H9 (cell line): Measurements from ENCODE around the gene LARGE1. TPM values are rescaled to one million over a fixed set of nuclear protein-coding genes. Genes with fewer than 3 reads are reported as not detected.

Experiments used
- DNase-seq: peaks from one replicate; pipeline ENCODE4 v3.0.0-alpha.2; 2017
- H2AFZ ChIP-seq: one replicate; pipeline ENCODE4 v1.6.1; 2013; ENCODE audit warnings: mild to moderate bottlenecking, low read length, control low read depth, moderate library complexity
- H2AK5ac ChIP-seq: 2 replicates; pipeline ENCODE4 v1.6.1; 2013; ENCODE audit warnings: low read length, control low read depth, mixed read lengths; ENCODE audit not compliant: insufficient read length
- H2BK120ac ChIP-seq: one replicate; pipeline ENCODE4 v1.6.1; 2013; ENCODE audit warnings: low read depth, mild to moderate bottlenecking, low read length, control low read depth, inconsistent platforms; ENCODE audit not compliant: poor library complexity, severe bottlenecking
- H2BK12ac ChIP-seq: 2 replicates; pipeline ENCODE4 v1.6.1; 2013; ENCODE audit warnings: low read length, control low read depth, mixed read lengths, low read depth; ENCODE audit not compliant: insufficient read length
- H2BK15ac ChIP-seq: 2 replicates; pipeline ENCODE4 v1.6.1; 2013; ENCODE audit warnings: low read depth, low read length, control low read depth
- H2BK20ac ChIP-seq: one replicate; pipeline ENCODE4 v1.6.1; 2013; ENCODE audit warnings: low read depth, mild to moderate bottlenecking, low read length, control low read depth, inconsistent platforms; ENCODE audit not compliant: poor library complexity, severe bottlenecking
- H2BK5ac ChIP-seq: 2 replicates; pipeline ENCODE4 v1.6.1; 2013; ENCODE audit warnings: low read length, control low read depth, mixed read lengths; ENCODE audit not compliant: insufficient read length
- H3K14ac ChIP-seq: 2 replicates; pipeline ENCODE4 v1.6.1; 2013; ENCODE audit warnings: low read length, control low read depth; ENCODE audit not compliant: insufficient read depth
- H3K18ac ChIP-seq: 2 replicates; pipeline ENCODE4 v1.6.1; 2013; ENCODE audit warnings: low read depth, mild to moderate bottlenecking, mixed read lengths, low read length, control low read depth; ENCODE audit not compliant: insufficient read length
- H3K23ac ChIP-seq: 2 replicates; pipeline ENCODE4 v1.6.1; 2013; ENCODE audit warnings: low read length, control low read depth, mixed read lengths, low read depth; ENCODE audit not compliant: insufficient read length
- H3K23me2 ChIP-seq: 2 replicates; pipeline ENCODE4 v1.6.1; 2013; ENCODE audit warnings: low read depth, mild to moderate bottlenecking, mixed read lengths, low read length, control low read depth; ENCODE audit not compliant: insufficient read length, poor library complexity, severe bottlenecking
- H3K27ac ChIP-seq: 2 replicates; pipeline ENCODE4 v1.5.1; 2013; ENCODE audit warnings: low read length, control low read depth, mixed read lengths, low read depth; ENCODE audit not compliant: insufficient read length
- H3K27me3 ChIP-seq: 2 replicates; pipeline ENCODE4 v1.6.1; 2013; ENCODE audit warnings: low read length, control low read depth, inconsistent platforms; ENCODE audit not compliant: insufficient read depth
- H3K4ac ChIP-seq: 2 replicates; pipeline ENCODE4 v1.6.1; 2013; ENCODE audit warnings: low read depth, mild to moderate bottlenecking, control low read depth, inconsistent platforms, low read length, moderate library complexity
- H3K4me1 ChIP-seq: 2 replicates; pipeline ENCODE4 v1.6.1; 2013; ENCODE audit warnings: low read length, control low read depth, inconsistent platforms; ENCODE audit not compliant: insufficient read depth
- H3K4me2 ChIP-seq: 2 replicates; pipeline ENCODE4 v1.6.1; 2013; ENCODE audit warnings: low read length, control low read depth, mixed read lengths; ENCODE audit not compliant: insufficient read length, insufficient read depth
- H3K56ac ChIP-seq: 2 replicates; pipeline ENCODE4 v1.6.1; 2013; ENCODE audit warnings: low read depth, mild to moderate bottlenecking, mixed read lengths, low read length, control low read depth; ENCODE audit not compliant: insufficient read length
- H3K79me1 ChIP-seq: 2 replicates; pipeline ENCODE4 v1.6.1; 2013; ENCODE audit warnings: low read depth, mild to moderate bottlenecking, moderate library complexity, low read length, control low read depth, inconsistent platforms; ENCODE audit not compliant: insufficient read depth, poor library complexity, severe bottlenecking
- H3K79me2 ChIP-seq: 2 replicates; pipeline ENCODE4 v1.6.1; 2013; ENCODE audit warnings: low read length, control low read depth, inconsistent platforms; ENCODE audit not compliant: insufficient read depth
- H3K9ac ChIP-seq: 2 replicates; pipeline ENCODE4 v1.6.1; 2013; ENCODE audit warnings: low read length, control low read depth, mixed read lengths; ENCODE audit not compliant: insufficient read length; ENCODE audit errors: extremely low read depth
- H3K9me3 ChIP-seq: one replicate; pipeline ENCODE4 v1.6.1; 2013; ENCODE audit warnings: low read depth, low read length, inconsistent platforms; ENCODE audit not compliant: control insufficient read depth
- H3T11ph ChIP-seq: one replicate; pipeline ENCODE4 v1.6.1; 2013; ENCODE audit warnings: mild to moderate bottlenecking, low read length, control low read depth, inconsistent platforms
- H4K20me1 ChIP-seq: one replicate; pipeline ENCODE4 v1.6.1; 2013; ENCODE audit not compliant: control insufficient read depth, insufficient read length, insufficient read depth
- H4K5ac ChIP-seq: 2 replicates; pipeline ENCODE4 v1.6.1; 2013; ENCODE audit warnings: low read depth, mild to moderate bottlenecking, mixed read lengths, low read length, control low read depth; ENCODE audit not compliant: insufficient read length
- H4K8ac ChIP-seq: replicated peaks from 2 replicates; pipeline ENCODE4 v1.6.1; 2013; ENCODE audit warnings: low read length, control low read depth, mixed read lengths, low read depth; ENCODE audit not compliant: insufficient read length
- H4K91ac ChIP-seq: 2 replicates; pipeline ENCODE4 v1.6.1; 2013; ENCODE audit warnings: low read depth, mild to moderate bottlenecking, moderate library complexity, mixed read lengths, low read length, control low read depth; ENCODE audit not compliant: insufficient read length
- H3K27ac Mint-ChIP-seq, 3 experiments: 2 replicates in 2 of 3; 3 replicates in 1 of 3; pipeline ENCODE4 v1.8.0; 2020 to 2021; ENCODE audit warnings: mixed read lengths in 3 of 3, mild to moderate bottlenecking in 1 of 3, moderate library complexity in 1 of 3
- H3K27me3 Mint-ChIP-seq: 2 replicates; pipeline ENCODE4 v1.8.0; 2021; ENCODE audit warnings: low read depth, mild to moderate bottlenecking, moderate library complexity, mixed read lengths
- H3K36me3 Mint-ChIP-seq, 3 experiments: 2 replicates in 2 of 3; 3 replicates in 1 of 3; pipeline ENCODE4 v1.8.0; 2020 to 2021; ENCODE audit warnings: low read depth in 3 of 3, mixed read lengths in 3 of 3; ENCODE audit not compliant: insufficient read depth in 1 of 3
- H3K4me1 Mint-ChIP-seq, 2 experiments: 2 replicates each; pipeline ENCODE4 v1.8.0; 2020; ENCODE audit warnings: mixed read lengths in 2 of 2
- H3K4me3 Mint-ChIP-seq, 2 experiments: 2 replicates in 1 of 2; 3 replicates in 1 of 2; pipeline ENCODE4 v1.8.0; 2020 to 2021; ENCODE audit warnings: mild to moderate bottlenecking in 2 of 2, mixed read lengths in 2 of 2, moderate library complexity in 1 of 2
- H3K9me3 Mint-ChIP-seq, 2 experiments: 2 replicates in 1 of 2; 3 replicates in 1 of 2; pipeline ENCODE4 v1.8.0; 2020; ENCODE audit warnings: mild to moderate bottlenecking in 2 of 2, mixed read lengths in 2 of 2, moderate library complexity in 1 of 2
- WGBS: extraction: QIAGEN DNeasy Blood & Tissue Kit; methylation state at CpG from one replicate; pipeline ENCODE4 v1.1.7; 2013; ENCODE audit warnings: missing lambda C conversion rate, low lambda C conversion rate, mixed read lengths; ENCODE audit not compliant: insufficient read length; ENCODE audit errors: extremely low coverage; 5-methylcytosine and 5-hydroxymethylcytosine counted together
- total RNA-seq: library from RNA; stranded (reverse); gene quantifications from 2 replicates; pipeline ENCODE4 v1.2.1, GENCODE V29; 2021
- TF ChIP-seq, protein P1 (sequence below): fragments of 200-600 bp; sonication (generic); conservative IDR thresholded peaks from 3 replicates; pipeline ENCODE4 v1.8.0; 2021; ENCODE audit warnings: antibody characterized with exemption, mild to moderate bottlenecking

The LARGE1 gene
- total RNA-seq, 1 experiment from 2014 or later = 43.5 TPM

DNA sequence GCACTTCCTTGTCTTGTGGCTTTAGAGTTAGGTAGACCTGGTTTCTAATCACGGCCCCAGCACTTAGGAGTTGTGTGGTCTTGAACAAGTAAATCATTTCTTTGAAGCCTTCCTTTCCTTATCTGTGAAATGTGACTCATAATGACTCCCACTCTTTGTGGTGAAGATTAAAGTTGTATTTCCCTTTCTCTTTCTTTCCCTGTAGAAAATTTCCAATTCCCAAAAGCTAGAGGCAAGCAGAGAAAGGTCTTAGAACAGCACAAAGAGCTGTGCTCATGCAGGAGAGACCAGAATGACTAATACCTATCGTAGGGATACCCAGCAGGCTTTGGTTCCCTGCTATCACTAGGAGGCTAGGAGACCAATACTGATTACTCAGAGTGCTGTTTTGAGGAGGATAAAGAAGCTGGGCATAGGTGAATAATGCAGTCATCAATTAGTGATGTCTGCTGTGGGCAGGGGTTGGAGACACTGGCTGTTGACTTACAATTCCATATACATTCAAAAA is 591.4 kb downstream of the LARGE1 start:
- peaks cover 12 to 13% of the 10 kb centered on the region in 2 experiments for H3K4me1 Mint-ChIP-seq
- H3T11ph ChIP-seq = no peak overlapping the region
- H4K8ac ChIP-seq = no peak overlapping the region
- H3K9me3 ChIP-seq = no peaks in the 10 kb centered on the region
- no peak overlapping the region for H3K9ac ChIP-seq
- 0 out of 7 replicates have a peak overlapping the region, but pooled peaks of 1 of the 3 experiments have one; percentile 16 for H3K27ac Mint-ChIP-seq
- no peak overlapping the region for H2BK20ac ChIP-seq
- H2BK5ac ChIP-seq = no peak overlapping the region
- H2AFZ ChIP-seq = no peak overlapping the region
- no peak for DNase-seq
- H3K23me2 ChIP-seq = no peaks in the 10 kb centered on the region
- H3K27me3 Mint-ChIP-seq = no peaks in the 10 kb centered on the region
- H3K4me1 ChIP-seq = no peaks in the 10 kb centered on the region
- H3K36me3 Mint-ChIP-seq = peaks cover 0 to 4% (median 2%) of the 10 kb centered on the region in 3 experiments; a peak in 4 of 7 replicates
- no CpG with 5 or more reads among the region's 2 CpGs for WGBS
- no peak overlapping the region for H4K5ac ChIP-seq
- no peaks in the 10 kb centered on the region for H3K9me3 Mint-ChIP-seq
- H2BK120ac ChIP-seq = no peak overlapping the region
- H3K79me2 ChIP-seq = no peaks in the 10 kb centered on the region
- H3K79me1 ChIP-seq = no peaks in the 10 kb centered on the region
- no peaks in the 10 kb centered on the region for H3K27me3 ChIP-seq
- H2BK15ac ChIP-seq = no peak overlapping the region
- no peak overlapping the region for H3K23ac ChIP-seq
- no peak overlapping the region for H3K4me2 ChIP-seq
- no peak overlapping the region for H2BK12ac ChIP-seq
- no peaks in the 10 kb centered on the region for H4K20me1 ChIP-seq
- H3K18ac ChIP-seq = no peak overlapping the region
- no peak overlapping the region for H3K4me3 Mint-ChIP-seq
- H3K4ac ChIP-seq = no peak overlapping the region
- H3K27ac ChIP-seq = no peak overlapping the region
- no peak overlapping the region for H2AK5ac ChIP-seq
- TF ChIP-seq, protein P1, sequence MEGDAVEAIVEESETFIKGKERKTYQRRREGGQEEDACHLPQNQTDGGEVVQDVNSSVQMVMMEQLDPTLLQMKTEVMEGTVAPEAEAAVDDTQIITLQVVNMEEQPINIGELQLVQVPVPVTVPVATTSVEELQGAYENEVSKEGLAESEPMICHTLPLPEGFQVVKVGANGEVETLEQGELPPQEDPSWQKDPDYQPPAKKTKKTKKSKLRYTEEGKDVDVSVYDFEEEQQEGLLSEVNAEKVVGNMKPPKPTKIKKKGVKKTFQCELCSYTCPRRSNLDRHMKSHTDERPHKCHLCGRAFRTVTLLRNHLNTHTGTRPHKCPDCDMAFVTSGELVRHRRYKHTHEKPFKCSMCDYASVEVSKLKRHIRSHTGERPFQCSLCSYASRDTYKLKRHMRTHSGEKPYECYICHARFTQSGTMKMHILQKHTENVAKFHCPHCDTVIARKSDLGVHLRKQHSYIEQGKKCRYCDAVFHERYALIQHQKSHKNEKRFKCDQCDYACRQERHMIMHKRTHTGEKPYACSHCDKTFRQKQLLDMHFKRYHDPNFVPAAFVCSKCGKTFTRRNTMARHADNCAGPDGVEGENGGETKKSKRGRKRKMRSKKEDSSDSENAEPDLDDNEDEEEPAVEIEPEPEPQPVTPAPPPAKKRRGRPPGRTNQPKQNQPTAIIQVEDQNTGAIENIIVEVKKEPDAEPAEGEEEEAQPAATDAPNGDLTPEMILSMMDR = no peak
- no peak overlapping the region for H3K14ac ChIP-seq
- no peak overlapping the region for H4K91ac ChIP-seq
- H3K56ac ChIP-seq = no peak overlapping the region
